Measurements from ENCODE around the gene TSC1. TPM values are rescaled to one million over a fixed set of nuclear protein-coding genes. Genes with fewer than 3 reads are reported as not detected.

The TSC1 gene
- total RNA-seq, 1 donor from 2014 or later, result 18.7 TPM

GRCh38 chr9:132888151-132888550 lies 56.3 kb downstream of the TSC1 start:
- DNase-seq (ENCODE audit: low read depth, low spot score), result no peak

GRCh38 chr9:132887181-132888120 lies 57.0 kb downstream of the TSC1 start:
- DNase-seq (ENCODE audit: low read depth, low spot score), result no peak

- DNase-seq (ENCODE audit: low read depth, low spot score), result no peak
Measured at GRCh38 chr9:132886334-132886725, 58.1 kb downstream of the TSC1 start.

- DNase-seq (ENCODE audit: low read depth, low spot score), result no peak
Measured at GRCh38 chr9:132885720-132886333, 58.6 kb downstream of the TSC1 start.

- no peak for DNase-seq (ENCODE audit: low read depth, low spot score)
Measured at GRCh38 chr9:132883349-132884294, 60.8 kb downstream of the TSC1 start.

- no peak for DNase-seq (ENCODE audit: low read depth, low spot score)
Measured at GRCh38 chr9:132882616-132883015, 61.8 kb downstream of the TSC1 start.

GRCh38 chr9:132881826-132882225 lies 62.6 kb downstream of the TSC1 start:
- no peak for DNase-seq (ENCODE audit: low read depth, low spot score)

GRCh38 chr9:132880324-132880661 lies 64.1 kb downstream of the TSC1 start:
- no peak for DNase-seq (ENCODE audit: low read depth, low spot score)

- DNase-seq (ENCODE audit: low read depth, low spot score), result no peak
Measured at GRCh38 chr9:132879457-132880323, 64.7 kb downstream of the TSC1 start.

GRCh38 chr9:132878695-132879456 lies 65.5 kb downstream of the TSC1 start, which contains the start of gene SPACA9:
SPACA9 (plus strand) TSS chr9:132878898; CDS start chr9:132883948, 5,050 bp downstream.
- no peak for DNase-seq (ENCODE audit: low read depth, low spot score)

GRCh38 chr9:132877824-132878694 lies 66.4 kb downstream of the TSC1 start, which contains the start of gene AK8:
AK8 (minus strand) TSS chr9:132878284; CDS start chr9:132878255, 29 bp downstream.
- no peak for DNase-seq (ENCODE audit: low read depth, low spot score)

- no peak for DNase-seq (ENCODE audit: low read depth, low spot score)
Measured at GRCh38 chr9:132877458-132877823, 67.0 kb downstream of the TSC1 start.

- DNase-seq (ENCODE audit: low read depth, low spot score), result no peak
Measured at GRCh38 chr9:132876849-132877248, 67.6 kb downstream of the TSC1 start.

GRCh38 chr9:132875159-132875558 lies 69.3 kb downstream of the TSC1 start:
- no peak for DNase-seq (ENCODE audit: low read depth, low spot score)

GRCh38 chr9:132873403-132873802 lies 71.0 kb downstream of the TSC1 start:
- no peak for DNase-seq (ENCODE audit: low read depth, low spot score)

GRCh38 chr9:132869266-132869665 lies 75.2 kb downstream of the TSC1 start:
- DNase-seq (ENCODE audit: low read depth, low spot score), result no peak

- no peak for DNase-seq (ENCODE audit: low read depth, low spot score)
Measured at GRCh38 chr9:132866898-132867297, 77.5 kb downstream of the TSC1 start.

GRCh38 chr9:132864691-132865090 lies 79.7 kb downstream of the TSC1 start:
- DNase-seq (ENCODE audit: low read depth, low spot score), result no peak

GRCh38 chr9:132864277-132864676 lies 80.1 kb downstream of the TSC1 start:
- no peak for DNase-seq (ENCODE audit: low read depth, low spot score)
